Mesenchymal stem cell (in vitro differentiated cells and primary cell): ENCODE measurements around the gene HNRNPF.

Experiments
- DNase-seq: peaks from one replicate; pipeline ENCODE4 v3.0.0-alpha.2; 2013
- H2AFZ ChIP-seq: one replicate; pipeline ENCODE4 v1.6.1; 2013; ENCODE audit warnings: low read depth, mild to moderate bottlenecking, control low read depth, inconsistent platforms, low read length, moderate library complexity
- H2AK5ac ChIP-seq: 2 replicates; pipeline ENCODE4 v1.6.1; 2013; ENCODE audit warnings: low read length, moderate library complexity, mild to moderate bottlenecking, inconsistent platforms; ENCODE audit not compliant: severe bottlenecking
- H2BK120ac ChIP-seq: one replicate; pipeline ENCODE4 v1.6.1; 2013; ENCODE audit warnings: low read depth, mild to moderate bottlenecking, inconsistent platforms, low read length, moderate library complexity
- H2BK12ac ChIP-seq, 2 experiments: one replicate each; pipeline ENCODE4 v1.6.1; 2013; ENCODE audit warnings: inconsistent platforms in 2 of 2, low read length in 2 of 2, mild to moderate bottlenecking in 2 of 2, moderate library complexity in 2 of 2, control low read depth in 1 of 2
- H2BK15ac ChIP-seq: one replicate; pipeline ENCODE4 v1.6.1; 2013; ENCODE audit warnings: mild to moderate bottlenecking, low read depth, inconsistent platforms; ENCODE audit not compliant: poor library complexity, severe bottlenecking
- H2BK5ac ChIP-seq: 2 replicates; pipeline ENCODE4 v1.6.1; 2013; ENCODE audit warnings: low read depth, mild to moderate bottlenecking, low read length, control low read depth, inconsistent platforms; ENCODE audit not compliant: poor library complexity, severe bottlenecking
- H3K14ac ChIP-seq, 2 experiments: one replicate each; pipeline ENCODE4 v1.6.1; 2013; ENCODE audit warnings: inconsistent platforms in 2 of 2, low read length in 2 of 2, control low read depth in 1 of 2, mild to moderate bottlenecking in 1 of 2, moderate library complexity in 1 of 2
- H3K18ac ChIP-seq, 2 experiments: one replicate each; pipeline ENCODE4 v1.6.1; 2013; ENCODE audit warnings: inconsistent platforms in 2 of 2, low read length in 2 of 2, control low read depth in 1 of 2, low read depth in 1 of 2, mild to moderate bottlenecking in 1 of 2
- H3K23ac ChIP-seq, 2 experiments: one replicate each; pipeline ENCODE4 v1.6.1; 2013; ENCODE audit warnings: inconsistent platforms in 2 of 2, low read length in 2 of 2, mild to moderate bottlenecking in 2 of 2, moderate library complexity in 2 of 2, control low read depth in 1 of 2
- H3K27ac ChIP-seq: 2 replicates; pipeline ENCODE4 v1.5.1; 2013; ENCODE audit warnings: mild to moderate bottlenecking, moderate library complexity, low read length, control low read depth, inconsistent platforms; ENCODE audit not compliant: poor library complexity, severe bottlenecking
- H3K27me3 ChIP-seq, 2 experiments: 2 replicates each; pipeline versions ENCODE4 v1.6.1 to v1.7.0; 2013; ENCODE audit warnings: low read length in 2 of 2, mild to moderate bottlenecking in 2 of 2, moderate library complexity in 2 of 2, control low read depth in 1 of 2, inconsistent platforms in 1 of 2; ENCODE audit not compliant: control insufficient read depth in 1 of 2, insufficient read depth in 1 of 2
- H3K36me3 ChIP-seq, 2 experiments: 2 replicates each; pipeline versions ENCODE4 v1.6.1 to v1.7.0; 2013; ENCODE audit warnings: low read length in 2 of 2, control low read depth in 1 of 2, inconsistent platforms in 1 of 2, low read depth in 1 of 2, mild to moderate bottlenecking in 1 of 2; ENCODE audit not compliant: insufficient read depth in 2 of 2, control insufficient read depth in 1 of 2
- H3K4ac ChIP-seq, 2 experiments: one replicate each; pipeline ENCODE4 v1.6.1; 2013; ENCODE audit warnings: inconsistent platforms in 2 of 2, low read length in 2 of 2, mild to moderate bottlenecking in 2 of 2, moderate library complexity in 2 of 2, control low read depth in 1 of 2, low read depth in 1 of 2
- H3K4me1 ChIP-seq: 2 replicates; pipeline ENCODE4 v1.6.1; 2013; ENCODE audit warnings: low read depth, low read length, control low read depth; ENCODE audit not compliant: control insufficient read depth, insufficient read depth
- H3K4me2 ChIP-seq: 2 replicates; pipeline ENCODE4 v1.6.1; 2013; ENCODE audit warnings: low read length, mild to moderate bottlenecking, inconsistent platforms; ENCODE audit not compliant: poor library complexity, severe bottlenecking
- H3K4me3 ChIP-seq, 2 experiments: 2 replicates each; pipeline versions ENCODE4 v1.5.1 to v1.7.0; 2013; ENCODE audit warnings: low read length in 2 of 2, mild to moderate bottlenecking in 2 of 2, control low read depth in 1 of 2, low read depth in 1 of 2; ENCODE audit not compliant: insufficient read depth in 1 of 2
- H3K79me1 ChIP-seq: replicated peaks from 2 replicates; pipeline ENCODE4 v1.6.1; 2013; ENCODE audit warnings: mild to moderate bottlenecking, control low read depth, low read length, inconsistent platforms; ENCODE audit not compliant: poor library complexity, severe bottlenecking
- H3K9ac ChIP-seq: 2 replicates; pipeline ENCODE4 v1.7.0; 2013; ENCODE audit warnings: mild to moderate bottlenecking, low read length, moderate library complexity
- H3K9me3 ChIP-seq: 2 replicates; pipeline ENCODE4 v1.7.0; 2013; ENCODE audit warnings: mild to moderate bottlenecking, low read length; ENCODE audit not compliant: control insufficient read depth
- H4K8ac ChIP-seq: one replicate; pipeline ENCODE4 v1.6.1; 2013; ENCODE audit warnings: inconsistent platforms, mild to moderate bottlenecking, low read length, moderate library complexity
- H4K91ac ChIP-seq: one replicate; pipeline ENCODE4 v1.6.1; 2013; ENCODE audit warnings: mild to moderate bottlenecking, low read length, inconsistent platforms
- WGBS: methylation state at CpG from one replicate; pipeline ENCODE4 v1.1.7; 2013; ENCODE audit warnings: mixed read lengths; 5-methylcytosine and 5-hydroxymethylcytosine counted together

Gene HNRNPF

GRCh38 chr10:43399320-43400310 is 9.4 kb downstream of the HNRNPF start:
- peak; percentile 74 for DNase-seq
- Histone ChIP-seq H4K91ac (no peak overlapping the region), H3K18ac (peak overlapping the region in 1 of 2 experiments; percentile 60), H3K14ac (no peak overlapping the region), H3K9ac (peak overlapping the region; percentile 9), H2BK15ac (no peak overlapping the region), H3K79me1 (no peaks in the 10 kb centered on the region), H2BK5ac (no peak overlapping the region), H2AFZ (no peak overlapping the region), H3K4ac (no peak overlapping the region), H3K9me3 (no peaks in the 10 kb centered on the region), H3K4me3 (no peak overlapping the region), H3K27me3 (no peaks in the 10 kb centered on the region), H2BK12ac (no peak overlapping the region), H2BK120ac (no peak overlapping the region), H3K4me2 (no peak overlapping the region), H2AK5ac (no peak overlapping the region), H3K36me3 (peaks cover 13 to 50% of the 10 kb centered on the region in 2 experiments), H4K8ac (peak overlapping the region; percentile 49), H3K23ac (no peak overlapping the region), H3K4me1 (peaks cover 24% of the 10 kb centered on the region), H3K27ac (peak overlapping the region; percentile 16)
- WGBS, result 80% methylated on average over 3 of the region's 5 CpGs

- Histone ChIP-seq H2BK120ac (no peak overlapping the region), H3K27me3 (no peaks in the 10 kb centered on the region), H2BK15ac (no peak overlapping the region), H3K27ac (peak overlapping the region; percentile 16), H3K14ac (no peak overlapping the region), H3K4me2 (no peak overlapping the region), H3K4ac (no peak overlapping the region), H3K9ac (no peak overlapping the region), H2AK5ac (no peak overlapping the region), H3K4me3 (no peak overlapping the region), H2BK5ac (no peak overlapping the region), H3K18ac (peak overlapping the region in 1 of 2 experiments; percentile 60), H2AFZ (no peak overlapping the region), H2BK12ac (no peak overlapping the region), H3K79me1 (no peaks in the 10 kb centered on the region), H3K4me1 (peaks cover 21% of the 10 kb centered on the region), H4K8ac (no peak overlapping the region), H4K91ac (no peak overlapping the region), H3K9me3 (no peaks in the 10 kb centered on the region), H3K36me3 (peaks cover 13 to 56% of the 10 kb centered on the region in 2 experiments), H3K23ac (no peak overlapping the region)
- DNase-seq, result no peak
- WGBS, result 91% methylated on average over 2 of the region's 2 CpGs
Measured at GRCh38 chr10:43398939-43399319, 10.1 kb downstream of the HNRNPF start.

GRCh38 chr10:43396928-43397624 is 11.9 kb downstream of the HNRNPF start:
- Histone ChIP-seq H2BK5ac (peak overlapping the region; percentile 81), H3K4me1 (peaks cover 17% of the 10 kb centered on the region), H4K91ac (peak overlapping the region; percentile 95), H2BK15ac (peak overlapping the region; percentile 77), H2BK12ac (peak overlapping the region in 1 of 2 experiments; percentile 42), H2AK5ac (no peak overlapping the region), H3K27me3 (no peaks in the 10 kb centered on the region), H3K4ac (peak overlapping the region; percentile 73 to 98), H3K36me3 (peaks cover 18 to 58% of the 10 kb centered on the region in 2 experiments), H3K9ac (peak overlapping the region; percentile 89), H4K8ac (peak overlapping the region; percentile 95), H2AFZ (no peak overlapping the region), H3K4me3 (peak overlapping the region; percentile 73 to 80), H3K18ac (peak overlapping the region; percentile 80 to 94), H3K4me2 (peak overlapping the region; percentile 72), H3K9me3 (no peaks in the 10 kb centered on the region), H3K27ac (peak overlapping the region; percentile 83), H3K23ac (peak overlapping the region in 1 of 2 experiments; percentile 89), H3K79me1 (peaks cover 1% of the 10 kb centered on the region), H2BK120ac (peak overlapping the region; percentile 94), H3K14ac (peak overlapping the region; percentile 25 to 65)
- peak; percentile 92 for DNase-seq
- under 1% methylated on average over 58 of the region's 70 CpGs for WGBS
